Stimulated activated naive CD8-positive, alpha-beta T cell treated with anti-CD3 and anti-CD28 coated beads, Interleukin-15, Interleukin-2, amounts not matched to agents 100 ng/mL and 50 ng/mL, for 24 hours (primary cell): ENCODE results near the gene P2RY1.
A peak's percentile ranks its signal among the peaks of the same experiment; 100 is the strongest.

Experiments used
- H3K27ac Mint-ChIP-seq: one replicate; pipeline ENCODE4 v1.8.0; 2021; ENCODE audit warnings: mild to moderate bottlenecking, mixed read lengths
- H3K27me3 Mint-ChIP-seq: one replicate; pipeline ENCODE4 v1.8.0; 2021; ENCODE audit warnings: mixed read lengths
- H3K36me3 Mint-ChIP-seq: one replicate; pipeline ENCODE4 v1.8.0; 2021; ENCODE audit warnings: low read depth, mixed read lengths
- H3K4me1 Mint-ChIP-seq: one replicate; pipeline ENCODE4 v1.8.0; 2021; ENCODE audit warnings: low read depth, mixed read lengths
- H3K4me3 Mint-ChIP-seq: one replicate; pipeline ENCODE4 v1.8.0; 2021; ENCODE audit warnings: mild to moderate bottlenecking, mixed read lengths
- H3K9me3 Mint-ChIP-seq: one replicate; pipeline ENCODE4 v1.8.0; 2021; ENCODE audit warnings: mixed read lengths

Gene P2RY1

GRCh38 chr3:152834776-152835600, at the start of gene P2RY1:
Gene P2RY1, plus strand, starts transcription at chr3:152835131. Its CDS starts 652 bp downstream, at chr3:152835783.
- peaks cover 51% of the 10 kb centered on the region for H3K27me3 Mint-ChIP-seq
- H3K36me3 Mint-ChIP-seq: no peaks in the 10 kb centered on the region
- H3K27ac Mint-ChIP-seq: peak within 1 kb of the TSS; percentile 77
- H3K4me1 Mint-ChIP-seq: peaks cover 16% of the 10 kb centered on the region
- no peaks in the 10 kb centered on the region for H3K9me3 Mint-ChIP-seq
- H3K4me3 Mint-ChIP-seq: peak within 1 kb of the TSS; percentile 88

GRCh38 chr3:152786977-152787681, 47.8 kb upstream of the P2RY1 start:
- H3K27ac Mint-ChIP-seq: no peak overlapping the region

GRCh38 chr3:152790651-152791387, 44.1 kb upstream of the P2RY1 start:
- no peaks in the 10 kb centered on the region for H3K9me3 Mint-ChIP-seq
- H3K27ac Mint-ChIP-seq: no peak overlapping the region
- no peaks in the 10 kb centered on the region for H3K4me1 Mint-ChIP-seq
- H3K27me3 Mint-ChIP-seq: no peaks in the 10 kb centered on the region
- H3K36me3 Mint-ChIP-seq: no peaks in the 10 kb centered on the region
- no peak overlapping the region for H3K4me3 Mint-ChIP-seq

More at GRCh38 chr3:152786977-152787681, 47.8 kb upstream of the P2RY1 start:
- no peaks in the 10 kb centered on the region for H3K9me3 Mint-ChIP-seq
- no peaks in the 10 kb centered on the region for H3K4me1 Mint-ChIP-seq
- H3K27me3 Mint-ChIP-seq: no peaks in the 10 kb centered on the region
- no peak overlapping the region for H3K4me3 Mint-ChIP-seq
- H3K36me3 Mint-ChIP-seq: no peaks in the 10 kb centered on the region

- Mint-ChIP-seq H3K27ac (no peak overlapping the region), H3K4me1 (no peaks in the 10 kb centered on the region), H3K9me3 (peaks cover under 1% of the 10 kb centered on the region), H3K27me3 (no peaks in the 10 kb centered on the region), H3K36me3 (no peaks in the 10 kb centered on the region), H3K4me3 (no peak overlapping the region)
Measured at GRCh38 chr3:152793969-152794368, 41.0 kb upstream of the P2RY1 start.

GRCh38 chr3:152797751-152798432, 37.0 kb upstream of the P2RY1 start:
- peaks cover 3% of the 10 kb centered on the region for H3K9me3 Mint-ChIP-seq
- no peak overlapping the region for H3K4me3 Mint-ChIP-seq
- H3K27ac Mint-ChIP-seq: no peak overlapping the region
- no peaks in the 10 kb centered on the region for H3K4me1 Mint-ChIP-seq
- H3K36me3 Mint-ChIP-seq: no peaks in the 10 kb centered on the region
- H3K27me3 Mint-ChIP-seq: no peaks in the 10 kb centered on the region

- H3K4me1 Mint-ChIP-seq: no peaks in the 10 kb centered on the region
- H3K27me3 Mint-ChIP-seq: no peaks in the 10 kb centered on the region
- no peaks in the 10 kb centered on the region for H3K36me3 Mint-ChIP-seq
- no peak overlapping the region for H3K27ac Mint-ChIP-seq
- H3K9me3 Mint-ChIP-seq: no peaks in the 10 kb centered on the region
- no peak overlapping the region for H3K4me3 Mint-ChIP-seq
Measured at GRCh38 chr3:152811974-152812760, 22.8 kb upstream of the P2RY1 start.

- Mint-ChIP-seq H3K4me1 (no peaks in the 10 kb centered on the region), H3K36me3 (no peaks in the 10 kb centered on the region), H3K4me3 (no peak overlapping the region), H3K27me3 (no peaks in the 10 kb centered on the region), H3K27ac (no peak overlapping the region), H3K9me3 (no peaks in the 10 kb centered on the region)
Measured at GRCh38 chr3:152817400-152817799, 17.5 kb upstream of the P2RY1 start.

- no peak overlapping the region for H3K27ac Mint-ChIP-seq
- H3K27me3 Mint-ChIP-seq: no peaks in the 10 kb centered on the region
- no peaks in the 10 kb centered on the region for H3K36me3 Mint-ChIP-seq
- no peaks in the 10 kb centered on the region for H3K4me1 Mint-ChIP-seq
- no peak overlapping the region for H3K4me3 Mint-ChIP-seq
- H3K9me3 Mint-ChIP-seq: no peaks in the 10 kb centered on the region
Measured at GRCh38 chr3:152818027-152818426, 16.9 kb upstream of the P2RY1 start.

GRCh38 chr3:152823173-152823572, 11.8 kb upstream of the P2RY1 start:
- Mint-ChIP-seq H3K36me3 (no peaks in the 10 kb centered on the region), H3K9me3 (no peaks in the 10 kb centered on the region), H3K4me3 (no peak overlapping the region), H3K27me3 (no peaks in the 10 kb centered on the region), H3K27ac (no peak overlapping the region), H3K4me1 (no peaks in the 10 kb centered on the region)

- Mint-ChIP-seq H3K27me3 (no peaks in the 10 kb centered on the region), H3K4me3 (no peak overlapping the region), H3K4me1 (no peaks in the 10 kb centered on the region), H3K36me3 (no peaks in the 10 kb centered on the region), H3K27ac (no peak overlapping the region), H3K9me3 (no peaks in the 10 kb centered on the region)
Measured at GRCh38 chr3:152823781-152824180, 11.2 kb upstream of the P2RY1 start.

GRCh38 chr3:152825566-152825965, 9.4 kb upstream of the P2RY1 start:
- H3K27ac Mint-ChIP-seq: no peak overlapping the region
- H3K27me3 Mint-ChIP-seq: peaks cover under 1% of the 10 kb centered on the region
- H3K4me3 Mint-ChIP-seq: no peak overlapping the region
- no peaks in the 10 kb centered on the region for H3K36me3 Mint-ChIP-seq
- no peaks in the 10 kb centered on the region for H3K9me3 Mint-ChIP-seq
- H3K4me1 Mint-ChIP-seq: no peaks in the 10 kb centered on the region

- Mint-ChIP-seq H3K9me3 (no peaks in the 10 kb centered on the region), H3K4me3 (no peak overlapping the region), H3K27me3 (peaks cover 7% of the 10 kb centered on the region), H3K4me1 (no peaks in the 10 kb centered on the region), H3K36me3 (no peaks in the 10 kb centered on the region), H3K27ac (no peak overlapping the region)
Measured at GRCh38 chr3:152826476-152826875, 8.5 kb upstream of the P2RY1 start.

- Mint-ChIP-seq H3K36me3 (no peaks in the 10 kb centered on the region), H3K27me3 (peaks cover 7% of the 10 kb centered on the region)
Measured at GRCh38 chr3:152827313-152827712, 7.6 kb upstream of the P2RY1 start.

More at GRCh38 chr3:152827313-152827712, 7.6 kb upstream of the P2RY1 start:
- no peaks in the 10 kb centered on the region for H3K9me3 Mint-ChIP-seq
- no peak overlapping the region for H3K27ac Mint-ChIP-seq
- no peak overlapping the region for H3K4me3 Mint-ChIP-seq
- no peaks in the 10 kb centered on the region for H3K4me1 Mint-ChIP-seq
